Hematopoietic multipotent progenitor cell treated with erythropoietin and hydrocortisone succinate and interleukin-3 and kit ligand, for 8 days (in vitro differentiated cells): ENCODE data around the gene GAPDHS.

Experiments used
- DNase-seq: peaks from one replicate; pipeline ENCODE4 v3.0.0-alpha.2; 2015

Gene GAPDHS

DNA sequence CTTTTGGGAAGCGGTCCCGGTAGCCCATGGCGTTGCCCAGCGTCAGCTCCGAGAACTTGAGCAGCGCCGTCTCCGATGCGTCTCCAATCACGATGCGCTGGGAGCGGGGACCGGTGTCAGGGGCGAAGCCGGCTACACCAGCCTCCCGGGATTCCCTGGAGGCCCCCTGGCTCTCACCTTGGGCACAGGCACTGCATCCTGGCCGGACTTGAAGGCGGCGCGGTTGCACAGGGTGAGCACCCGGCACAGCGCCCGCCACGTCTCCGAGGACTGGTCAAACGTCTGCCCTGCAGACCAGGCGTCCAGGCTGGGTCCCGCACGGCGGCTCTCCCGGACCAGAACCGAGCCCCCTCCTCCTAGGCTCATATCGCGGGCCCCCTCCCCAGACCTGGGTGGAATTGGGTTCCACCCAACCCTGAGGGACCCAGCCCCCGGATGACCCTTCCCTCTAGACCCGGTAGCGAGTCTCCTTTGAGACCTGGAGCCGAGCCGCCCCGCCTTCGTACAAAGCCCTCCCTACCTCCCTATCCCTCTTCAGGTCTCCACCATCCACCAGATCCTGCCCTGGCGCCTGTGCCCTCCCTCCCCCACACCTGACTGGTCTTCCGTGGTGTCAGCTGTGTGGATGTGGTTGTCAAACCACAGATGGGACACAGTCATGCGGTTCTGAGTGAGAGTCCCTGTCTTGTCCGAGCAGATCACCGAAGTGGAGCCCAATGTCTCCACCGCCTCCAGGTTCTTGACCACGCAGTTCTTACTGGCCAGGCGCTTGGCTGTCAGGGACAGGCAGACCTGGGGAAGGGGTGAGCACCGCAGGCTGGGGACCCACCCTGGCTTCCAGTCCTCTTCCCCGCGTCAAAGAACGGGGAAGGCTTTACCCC is 25.4 kb downstream of the GAPDHS start:
- DNase-seq = no peak

DNA sequence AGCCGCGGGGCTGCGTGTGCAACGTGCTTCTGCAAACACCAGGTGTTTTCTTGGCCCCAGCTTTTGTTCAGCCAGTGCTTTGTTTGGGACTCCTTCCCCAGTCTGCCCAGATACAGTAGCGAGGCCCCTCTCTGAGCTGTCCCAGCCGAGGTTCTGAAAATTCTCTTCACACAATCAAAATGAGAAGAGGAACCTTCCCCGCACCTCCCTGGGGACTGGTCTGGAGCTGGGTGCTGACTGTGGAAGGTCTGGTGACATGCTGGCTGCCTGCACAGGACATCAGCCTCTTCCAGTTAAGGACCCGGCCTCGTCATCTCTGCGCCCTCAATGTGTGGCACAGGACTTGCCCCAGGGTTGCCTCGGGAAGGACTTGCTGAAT is 26.0 kb downstream of the GAPDHS start:
- no peak for DNase-seq

DNA sequence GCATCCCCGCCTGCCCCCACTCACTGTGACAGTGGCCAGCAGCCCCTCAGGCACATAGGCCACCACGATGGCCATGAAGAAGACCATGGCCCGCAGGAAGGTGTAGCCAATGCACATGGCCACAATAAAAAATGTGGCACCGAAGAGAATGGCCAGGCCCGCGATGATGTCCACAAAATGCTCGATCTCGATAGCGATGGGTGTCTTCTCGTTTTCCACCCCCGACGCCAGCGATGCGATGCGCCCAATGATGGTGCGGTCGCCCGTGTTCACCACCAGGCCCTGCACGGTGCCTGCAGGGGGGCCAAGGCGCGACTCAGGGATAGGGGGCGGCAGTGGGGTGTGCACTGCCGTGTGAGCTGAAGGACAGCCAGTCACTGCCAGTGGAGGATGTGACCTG is 26.5 kb downstream of the GAPDHS start:
- no peak for DNase-seq

DNA sequence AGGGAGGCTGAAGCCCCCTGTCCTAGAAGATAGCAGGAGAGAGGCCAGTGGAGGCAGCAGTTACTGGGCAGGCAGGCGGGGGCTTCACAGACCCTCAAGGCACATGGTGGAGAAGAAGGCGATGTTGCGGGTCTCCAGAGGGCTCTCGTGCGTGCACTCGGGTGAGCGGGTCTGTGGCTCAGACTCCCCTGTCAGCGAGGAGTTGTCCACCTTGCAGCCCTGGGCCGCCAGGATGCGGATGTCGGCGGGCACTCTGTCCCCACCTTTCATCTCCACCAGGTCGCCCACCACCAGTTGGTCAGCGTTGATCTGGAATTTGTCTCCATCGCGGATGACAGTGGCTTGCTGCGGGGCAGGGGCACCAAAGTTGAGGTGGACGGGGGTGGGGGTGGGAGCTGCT is 27.0 kb downstream of the GAPDHS start:
- DNase-seq = no peak

DNA sequence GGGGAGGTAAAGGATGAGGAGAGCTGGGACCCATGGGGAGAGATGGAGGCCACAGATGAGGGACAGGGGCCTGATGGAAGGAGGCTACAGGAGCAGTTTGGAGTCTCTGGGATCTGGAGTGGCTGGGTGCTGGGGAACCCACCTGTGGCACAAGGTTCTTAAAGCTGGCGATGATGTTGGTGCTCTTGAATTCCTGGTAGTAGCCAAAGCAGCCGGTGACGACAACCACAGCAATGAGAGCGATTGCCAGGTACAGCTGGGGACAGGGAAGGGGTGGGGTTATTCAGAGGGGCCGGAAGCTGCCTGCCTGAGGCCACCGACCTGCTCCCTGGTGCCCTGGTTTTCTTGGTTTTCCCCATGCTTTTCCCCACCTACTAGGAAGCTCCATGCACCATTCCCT is 27.4 kb downstream of the GAPDHS start:
- no peak for DNase-seq

DNA sequence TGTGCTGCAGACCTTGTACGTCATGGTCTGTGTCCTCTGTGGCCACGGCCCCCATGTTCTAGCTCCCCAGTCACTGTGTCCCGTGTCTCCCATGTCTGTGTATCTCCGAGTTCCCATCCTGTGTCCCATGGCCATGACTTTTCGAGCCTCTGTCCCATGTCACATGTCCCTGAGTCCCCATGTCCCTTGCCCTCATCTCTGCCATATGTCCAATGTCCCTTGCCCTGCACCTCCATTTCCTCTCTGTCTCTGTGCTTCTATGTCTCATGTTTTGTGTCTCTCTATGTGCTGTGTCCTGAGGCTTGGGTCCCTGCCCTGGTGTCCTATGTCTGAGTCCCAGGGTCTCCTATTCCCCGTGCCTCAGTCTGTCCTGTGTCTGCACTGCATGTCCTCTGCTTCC is 28.2 kb downstream of the GAPDHS start:
- DNase-seq = no peak

DNA sequence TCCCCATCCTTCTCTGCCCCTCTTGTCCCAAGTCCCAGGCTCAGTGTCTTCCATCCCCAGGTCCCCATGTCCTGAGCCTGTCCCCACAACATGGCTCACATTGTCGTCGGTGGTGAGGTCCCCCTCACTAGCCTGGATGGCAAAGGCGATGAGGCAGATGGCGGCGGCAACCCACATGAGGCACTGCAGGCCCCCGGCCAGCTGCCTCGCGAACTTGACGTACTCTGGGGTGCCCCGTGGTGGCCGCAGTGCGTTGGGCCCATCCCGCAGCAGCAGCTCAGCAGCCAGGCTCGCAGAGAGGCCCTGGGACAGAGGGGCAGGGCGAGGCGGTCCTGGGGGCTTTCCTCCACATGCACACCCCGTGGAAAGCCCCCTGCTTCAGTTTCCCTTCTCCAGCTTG is 29.1 kb downstream of the GAPDHS start:
- DNase-seq = no peak

DNA sequence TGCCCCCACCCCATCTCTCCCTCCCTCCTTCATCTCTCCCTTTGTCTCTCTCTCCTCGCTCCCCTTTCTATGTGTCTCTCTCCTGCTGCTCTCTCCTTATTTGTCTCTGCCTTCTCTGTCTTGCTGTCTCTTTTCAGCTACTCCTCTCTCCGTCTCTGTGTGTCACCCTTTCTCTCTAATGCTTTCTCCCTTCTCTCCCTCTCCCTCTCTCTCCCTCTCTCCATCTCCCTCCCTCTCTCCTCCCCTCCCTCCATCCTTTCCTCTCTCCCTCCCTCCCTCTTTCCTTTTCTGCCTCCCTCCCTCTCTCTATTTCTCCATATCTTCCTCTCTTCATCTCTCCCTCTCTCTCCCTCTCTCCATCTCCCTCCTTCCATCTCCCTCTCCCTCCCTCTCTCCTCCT is 29.5 kb downstream of the GAPDHS start:
- no peak for DNase-seq

DNA sequence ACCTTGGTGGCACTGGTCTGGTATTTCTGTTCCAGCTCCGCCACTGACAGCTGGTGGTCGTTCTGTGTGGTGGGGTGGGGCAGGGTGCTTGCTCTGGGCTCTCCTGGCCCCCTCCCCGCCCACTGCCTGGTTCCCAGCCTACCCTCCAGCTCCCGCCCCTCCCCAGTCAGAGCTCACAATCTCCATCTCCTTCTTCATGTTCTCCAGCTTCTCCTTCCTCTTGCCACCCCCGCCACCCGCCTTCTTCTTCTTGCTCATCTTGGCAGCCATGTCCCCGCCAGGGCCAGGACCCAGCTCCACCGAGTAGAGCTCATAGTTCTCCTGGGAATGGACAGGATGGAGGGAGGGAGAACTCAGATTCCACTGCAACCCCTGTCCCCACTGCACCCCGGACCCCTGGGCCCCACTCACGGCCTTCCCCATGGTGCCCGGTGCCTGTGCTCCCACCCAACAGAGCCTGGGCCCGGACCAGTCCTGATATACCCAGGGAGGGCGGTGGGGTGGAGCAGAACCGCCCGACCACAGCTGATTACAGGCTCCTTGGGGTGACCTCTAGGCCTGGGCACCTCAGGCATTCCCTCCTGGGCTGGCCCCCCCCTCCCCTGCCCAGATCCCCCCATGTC is 30.1 kb downstream of the GAPDHS start, which contains the start of gene ATP4A:
Gene ATP4A, minus strand, starts transcription at position 452 of the 623 bp plus-strand sequence. Its CDS starts 29 bp downstream, at position 423.
- DNase-seq = no peak

DNA sequence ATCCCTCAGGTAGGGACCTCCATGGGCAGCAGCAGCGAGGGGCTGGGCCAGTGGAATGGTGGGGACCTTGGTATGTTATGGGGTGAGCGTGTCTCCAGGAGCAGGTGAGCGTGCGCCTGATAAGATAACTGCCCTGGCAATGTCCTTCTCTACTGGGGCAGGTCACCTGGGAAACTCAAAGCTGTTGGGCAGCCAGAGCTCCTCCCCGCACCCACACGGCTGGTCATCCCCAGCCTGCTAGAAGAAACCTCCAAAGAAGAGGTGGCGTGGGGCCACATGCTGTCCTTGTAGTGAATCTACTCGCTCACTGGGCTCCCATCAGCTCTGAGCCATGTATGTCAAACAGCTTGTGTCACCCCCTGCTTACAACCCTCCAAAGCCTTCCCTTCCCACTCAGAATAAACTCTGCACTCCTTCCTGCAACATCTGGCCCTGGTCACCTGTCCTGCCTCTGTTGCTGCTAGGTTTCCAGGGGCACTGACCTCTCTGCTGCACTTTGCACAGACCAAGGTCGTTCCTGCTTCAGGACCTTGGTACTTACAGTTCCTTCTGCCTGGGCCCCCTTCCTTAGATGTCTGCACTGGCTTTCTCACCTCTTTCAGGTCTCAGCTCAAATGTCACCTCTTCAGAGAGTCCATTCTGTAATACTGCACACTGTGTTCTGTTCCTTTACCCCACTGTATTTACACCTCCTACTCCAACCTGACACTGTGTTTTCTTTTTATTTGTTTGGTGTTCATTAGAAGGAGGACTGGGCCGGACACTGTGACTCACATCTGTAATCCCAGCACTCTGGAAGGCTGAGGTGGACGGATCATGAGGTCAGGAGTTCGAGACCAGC is 32.0 kb downstream of the GAPDHS start:
- no peak for DNase-seq

DNA sequence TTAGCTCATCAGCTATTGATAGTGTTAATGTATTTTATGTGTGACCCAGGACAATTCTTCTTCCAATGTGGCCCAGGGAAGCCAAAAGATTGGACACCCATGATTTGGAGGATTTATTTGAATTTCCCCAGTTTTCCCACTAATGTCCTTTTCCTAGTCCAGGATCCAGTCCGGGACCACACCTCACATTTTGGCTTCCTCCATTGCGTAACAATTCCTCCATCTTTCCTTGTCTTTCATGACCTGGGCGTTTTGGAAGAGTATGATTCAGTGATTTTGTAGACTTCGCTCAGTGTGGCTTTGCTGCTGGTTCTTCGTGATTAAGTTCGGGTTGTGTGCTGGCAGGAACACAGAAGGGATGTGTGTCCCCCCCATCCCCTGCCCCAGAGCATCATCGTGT is 33.5 kb downstream of the GAPDHS start:
- no peak for DNase-seq

DNA sequence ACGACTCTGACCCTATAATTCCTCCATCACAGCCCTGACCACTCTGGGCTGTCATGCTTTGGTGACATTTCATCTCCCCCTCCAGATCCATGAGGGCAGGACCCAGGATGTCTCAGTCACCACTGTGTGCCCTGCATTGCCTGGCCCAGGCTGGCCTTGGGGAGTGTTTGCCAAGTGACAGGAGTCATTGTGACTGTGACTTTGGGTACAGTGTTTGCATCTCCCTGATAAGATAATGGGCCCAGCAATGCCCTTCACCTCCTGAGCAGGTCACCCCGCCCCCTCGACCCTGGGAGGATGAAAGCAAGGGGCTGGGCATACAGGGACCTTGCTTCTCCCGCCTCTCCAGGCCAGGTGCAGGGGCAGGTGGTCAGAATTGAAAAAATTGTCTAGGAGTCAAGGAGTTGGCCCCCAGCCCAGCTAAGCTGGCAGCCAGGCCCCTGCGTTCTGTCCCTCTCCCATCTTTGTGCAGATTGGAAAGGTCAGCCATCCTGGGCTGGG is 36.1 kb downstream of the GAPDHS start:
- no peak for DNase-seq

DNA sequence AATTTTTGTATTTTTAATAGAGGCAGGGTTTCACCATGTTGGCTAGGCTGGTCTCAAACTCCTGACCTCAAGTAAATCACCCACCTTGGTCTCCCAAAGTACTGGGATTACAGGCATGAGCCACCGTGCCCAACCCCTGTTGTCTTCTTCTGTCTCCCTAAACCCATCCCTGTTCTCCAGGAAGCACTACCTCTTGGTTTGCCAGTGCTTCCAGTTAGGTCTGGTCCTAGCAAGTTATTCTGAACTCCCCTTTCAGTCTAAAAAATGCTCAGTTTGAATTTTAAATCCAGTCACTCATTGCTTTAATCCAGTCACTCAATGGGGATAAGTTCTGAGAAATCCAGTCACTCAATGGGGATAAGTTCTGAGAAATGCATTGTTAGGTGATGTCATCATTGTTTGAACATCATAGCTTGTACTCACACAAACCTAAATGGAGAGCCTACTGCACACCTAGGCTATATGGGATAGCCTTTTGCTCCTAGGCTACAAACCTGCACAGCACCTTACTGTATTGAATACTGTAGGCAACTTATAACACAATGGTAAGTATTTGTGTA is 38.2 kb downstream of the GAPDHS start:
- DNase-seq = no peak

DNA sequence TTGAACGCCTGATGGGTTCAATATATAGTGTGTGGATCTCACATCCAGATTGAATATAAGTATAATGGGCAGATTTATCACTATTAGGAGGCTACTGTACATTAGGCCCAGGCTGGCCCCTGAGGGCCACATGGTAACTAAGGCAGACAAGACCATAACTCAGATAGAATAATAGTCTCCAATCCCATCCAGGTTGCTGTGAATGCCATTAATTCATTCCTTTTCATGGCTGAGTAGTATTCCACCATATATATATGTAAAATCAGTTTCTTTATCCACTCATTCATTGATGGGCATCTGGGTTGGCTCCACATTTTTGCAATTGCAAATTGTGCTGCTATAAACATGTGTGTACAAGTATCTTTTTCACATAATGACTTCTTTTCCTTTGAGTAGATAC is 44.7 kb downstream of the GAPDHS start:
- no peak for DNase-seq

DNA sequence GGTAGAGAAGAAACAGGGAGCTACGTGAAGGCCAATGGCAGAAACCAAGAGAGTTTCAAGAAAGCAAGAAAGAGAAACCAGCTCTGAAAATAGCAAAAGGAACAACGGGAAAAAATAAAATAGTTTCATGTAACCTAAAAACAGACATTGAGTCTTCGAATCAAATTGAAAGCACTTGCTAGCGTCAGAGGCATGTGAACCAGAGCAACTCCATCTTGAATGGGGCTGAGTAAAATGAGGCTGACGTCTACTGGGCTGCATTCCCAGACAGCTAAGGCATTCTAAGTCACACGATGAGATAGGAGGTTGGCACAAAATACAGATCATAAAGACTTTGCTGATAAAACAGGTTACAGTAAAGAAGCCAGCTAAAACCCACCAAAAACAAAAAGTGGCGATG is 45.5 kb downstream of the GAPDHS start:
- DNase-seq = no peak

DNA sequence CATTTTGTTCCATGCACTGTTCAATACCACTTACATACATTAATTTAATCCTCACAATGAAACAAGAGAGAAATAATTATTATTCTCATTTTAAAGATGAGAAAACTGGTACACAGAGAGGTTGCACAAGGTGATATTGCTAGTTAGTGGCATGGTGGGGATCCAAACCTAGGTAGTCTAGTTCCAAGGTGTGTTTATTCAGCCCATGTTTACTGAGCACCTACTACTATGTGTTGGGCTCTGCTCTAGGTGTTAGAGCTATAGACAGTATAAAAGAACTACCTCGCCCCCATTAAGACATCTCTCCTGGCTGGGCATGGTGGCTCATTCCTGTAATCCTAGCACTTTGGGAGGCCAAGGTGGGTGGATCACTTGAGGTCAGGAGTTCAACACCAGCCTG is 49.5 kb downstream of the GAPDHS start:
- DNase-seq = no peak

DNA sequence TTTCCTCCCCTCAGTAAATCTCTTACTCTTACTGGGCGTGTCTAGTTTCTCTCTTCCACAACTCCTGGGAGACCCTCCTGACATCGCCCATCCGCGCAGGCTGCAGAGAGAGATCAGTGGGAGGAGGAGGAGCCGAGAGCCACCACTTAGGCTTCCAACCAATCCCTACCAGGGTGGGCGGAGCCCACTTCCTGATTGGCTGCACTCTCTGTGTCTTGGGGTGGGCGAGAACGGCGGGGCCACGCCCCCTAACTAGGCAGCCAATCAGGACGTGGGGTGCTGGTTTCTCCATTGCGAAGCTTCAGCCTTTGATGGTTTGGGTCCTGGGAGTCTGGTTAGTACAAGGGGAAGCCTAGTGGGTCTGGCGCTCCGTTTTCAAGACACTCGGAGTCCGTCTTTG is 52.6 kb downstream of the GAPDHS start, which contains the start of gene PMIS2:
Gene PMIS2, plus strand, starts transcription at position 326 of the 400 bp plus-strand sequence. CDS start 87 bp downstream, outside the sequence.
- DNase-seq = peak; percentile 22

DNA sequence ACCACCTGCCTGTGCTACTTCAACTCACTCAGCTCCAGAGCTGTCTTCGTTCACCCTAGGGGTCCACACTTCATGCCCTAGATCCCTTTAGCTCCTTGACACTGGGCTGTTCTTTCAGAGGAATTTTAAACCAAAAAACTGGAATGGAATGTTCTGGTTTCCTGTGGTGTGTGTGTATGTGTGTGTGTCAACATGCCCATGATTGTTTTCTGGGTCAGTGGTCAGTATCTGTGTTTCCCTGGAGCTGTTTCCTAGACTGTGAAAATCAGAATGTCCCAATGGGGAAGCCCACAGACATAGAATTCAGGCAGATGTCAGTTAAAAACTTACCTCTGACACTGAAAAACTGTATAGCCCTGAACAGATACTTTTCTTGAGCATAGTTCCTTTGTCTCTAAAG is 54.1 kb downstream of the GAPDHS start:
- DNase-seq = no peak

DNA sequence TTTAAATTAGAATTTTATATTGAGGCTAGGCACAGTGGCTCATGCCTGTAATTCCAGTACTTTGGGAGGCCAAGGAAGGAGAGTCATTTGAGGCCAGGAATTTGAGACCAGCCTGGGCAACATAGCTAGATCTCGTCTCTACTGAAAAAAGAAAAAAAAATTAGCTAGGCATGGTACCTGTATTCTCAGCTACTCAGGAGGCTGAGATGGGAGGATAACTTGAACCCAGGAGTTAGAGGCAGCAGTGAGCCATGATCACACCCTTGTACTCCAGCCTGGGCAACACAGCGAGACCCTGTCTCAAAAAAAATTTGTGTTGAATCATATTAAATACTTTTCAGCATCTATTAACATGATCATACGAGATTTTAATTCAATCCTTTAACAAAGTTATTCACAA is 57.6 kb downstream of the GAPDHS start:
- DNase-seq = no peak

DNA sequence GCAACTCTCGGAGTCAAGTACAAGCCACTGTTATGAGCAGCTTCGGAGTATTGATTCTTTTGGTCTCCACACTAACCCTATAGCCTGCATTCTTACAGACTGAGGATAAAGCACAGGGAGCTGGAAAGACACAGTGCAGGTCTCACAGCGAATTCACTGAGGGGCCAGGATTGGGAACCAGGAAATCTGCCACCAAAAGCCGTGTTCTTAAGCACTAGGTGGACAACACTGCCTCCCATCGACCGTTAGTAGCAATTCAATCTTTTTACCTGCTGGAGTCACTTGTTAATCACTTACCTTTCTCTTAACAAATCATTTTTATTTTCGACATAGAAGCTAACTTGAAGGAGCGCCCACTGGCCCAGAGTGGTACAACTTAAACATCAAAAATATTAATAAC is 59.0 kb downstream of the GAPDHS start:
- DNase-seq = peak; percentile 49
